CD4-positive, alpha-beta T cell treated with Interleukin-1 beta for 1 hour (primary cell): ENCODE results near the gene HS6ST1.
A peak's percentile ranks its signal among the peaks of the same experiment; 100 is the strongest.

Experiments
- DNase-seq, 2 donors: peaks; one replicate each; pipeline ENCODE4 v3.0.0-alpha.2; 2020 to 2022

HS6ST1 gene

GRCh38 chr2:128233790-128234395 is 84.8 kb downstream of the HS6ST1 start:
- no peak for DNase-seq

GRCh38 chr2:128232965-128233789 is 85.5 kb downstream of the HS6ST1 start:
- peak; percentile 79 to 82 for DNase-seq

DNA sequence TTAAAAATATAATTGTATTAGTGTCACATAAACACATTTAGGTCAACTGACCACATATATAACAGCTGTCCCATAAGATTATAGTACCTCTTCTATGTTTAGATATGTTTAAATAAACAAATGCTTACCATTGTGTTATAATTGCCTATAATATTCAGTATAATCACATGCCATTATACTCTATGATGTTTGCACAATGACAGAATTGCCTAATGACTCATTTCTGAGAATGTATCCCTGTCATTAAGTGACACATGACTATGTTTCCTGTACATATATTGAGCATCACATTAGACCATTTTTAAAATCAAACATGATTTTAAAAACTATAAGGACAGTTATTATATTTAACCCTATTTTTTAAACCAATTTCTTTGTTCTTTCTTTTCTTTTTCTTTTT is 89.8 kb downstream of the HS6ST1 start:
- DNase-seq, result no peak

GRCh38 chr2:128227862-128228261 is 90.8 kb downstream of the HS6ST1 start:
- no peak for DNase-seq

GRCh38 chr2:128219891-128220290 is 98.8 kb downstream of the HS6ST1 start:
- DNase-seq, result no peak

DNA sequence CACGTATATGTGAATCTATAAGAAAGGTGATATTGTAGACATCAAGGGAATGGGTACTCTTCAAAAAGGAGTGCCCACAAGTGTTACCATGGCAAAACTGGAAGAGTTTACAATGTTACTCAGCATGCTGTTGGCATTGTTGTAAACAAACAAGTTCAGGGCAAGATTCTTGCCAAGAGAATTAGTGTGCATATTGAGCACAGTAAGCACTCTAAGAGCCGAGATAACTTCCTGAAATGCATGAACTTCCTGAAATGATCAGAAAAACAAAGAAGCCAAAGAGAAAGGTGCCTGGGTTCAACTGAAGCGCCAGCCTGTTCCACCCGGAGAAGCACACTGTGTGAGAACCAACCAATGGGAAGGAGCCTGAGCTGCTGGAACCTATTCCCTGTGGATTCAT is 101.0 kb downstream of the HS6ST1 start:
- DNase-seq, result no peak

- DNase-seq, result no peak
Measured at GRCh38 chr2:128215897-128216642, 102.6 kb downstream of the HS6ST1 start.
